HL-60 (cell line): ENCODE data around the gene VSNL1.

ENCODE experiments used
- DNase-seq, 2 experiments: peaks; one replicate each; pipeline ENCODE4 v3.0.0-alpha.2; 2010 to 2020; ENCODE audit warnings: low read depth in 1 of 2, low spot score in 1 of 2
- H3K27ac ChIP-seq: fragments of 250-450 bp; sonication (Bioruptor Pico); replicated peaks from 2 replicates; pipeline ENCODE4 v1.5.1; 2020; ENCODE audit warnings: mild to moderate bottlenecking, moderate library complexity
- H3K27me3 ChIP-seq: fragments of 250-450 bp; sonication (Bioruptor Pico); 2 replicates; pipeline ENCODE4 v1.5.1; 2021; ENCODE audit warnings: mild to moderate bottlenecking, moderate library complexity; ENCODE audit not compliant: insufficient read depth, poor library complexity, severe bottlenecking
- H3K4me3 ChIP-seq: replicated peaks from 2 replicates; pipeline ENCODE4 v1.5.1; 2011; ENCODE audit warnings: mild to moderate bottlenecking, control low read depth, low read length; ENCODE audit not compliant: insufficient read depth
- GABPA ChIP-seq: IDR thresholded peaks from 2 replicates; pipeline ENCODE4 v1.6.1; 2012; ENCODE audit warnings: low read depth
- POLR2AphosphoS5 ChIP-seq: IDR thresholded peaks from 2 replicates; pipeline ENCODE4 v1.6.1; 2012; ENCODE audit warnings: low read depth
- SPI1 ChIP-seq: IDR thresholded peaks from 2 replicates; pipeline ENCODE4 v1.6.1; 2012; ENCODE audit warnings: low read depth, mild to moderate bottlenecking, borderline replicate concordance
- TF ChIP-seq, protein P1 (sequence below): IDR thresholded peaks from one replicate; pipeline ENCODE4 v1.5.1; 2011; ENCODE audit warnings: low read length, control low read depth, inconsistent platforms; ENCODE audit not compliant: insufficient read depth
- TF ChIP-seq, protein P2 (sequence below): IDR thresholded peaks from 2 replicates; pipeline ENCODE4 v1.6.1; 2012; ENCODE audit warnings: low read depth; ENCODE audit not compliant: insufficient replicate concordance

Gene VSNL1

DNA sequence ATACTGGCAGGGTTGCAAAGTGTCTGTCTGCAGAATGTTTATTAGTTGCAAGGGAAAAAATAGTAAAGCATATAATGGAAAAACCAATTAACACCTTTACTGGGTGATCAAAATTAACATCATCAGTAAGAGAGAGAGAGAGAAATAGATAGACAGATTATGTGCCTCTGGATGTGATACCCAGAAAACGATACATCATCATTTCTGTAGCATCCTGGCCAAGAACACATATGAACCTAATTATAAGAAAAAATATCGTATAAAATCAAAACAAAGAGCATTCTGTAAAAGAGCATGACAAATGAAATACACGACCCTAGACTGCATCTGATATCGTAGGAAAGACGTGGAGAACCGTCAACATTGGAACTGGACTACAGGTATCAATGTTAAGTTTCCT is 148.5 kb downstream of the VSNL1 start:
- TF ChIP-seq, protein P1, sequence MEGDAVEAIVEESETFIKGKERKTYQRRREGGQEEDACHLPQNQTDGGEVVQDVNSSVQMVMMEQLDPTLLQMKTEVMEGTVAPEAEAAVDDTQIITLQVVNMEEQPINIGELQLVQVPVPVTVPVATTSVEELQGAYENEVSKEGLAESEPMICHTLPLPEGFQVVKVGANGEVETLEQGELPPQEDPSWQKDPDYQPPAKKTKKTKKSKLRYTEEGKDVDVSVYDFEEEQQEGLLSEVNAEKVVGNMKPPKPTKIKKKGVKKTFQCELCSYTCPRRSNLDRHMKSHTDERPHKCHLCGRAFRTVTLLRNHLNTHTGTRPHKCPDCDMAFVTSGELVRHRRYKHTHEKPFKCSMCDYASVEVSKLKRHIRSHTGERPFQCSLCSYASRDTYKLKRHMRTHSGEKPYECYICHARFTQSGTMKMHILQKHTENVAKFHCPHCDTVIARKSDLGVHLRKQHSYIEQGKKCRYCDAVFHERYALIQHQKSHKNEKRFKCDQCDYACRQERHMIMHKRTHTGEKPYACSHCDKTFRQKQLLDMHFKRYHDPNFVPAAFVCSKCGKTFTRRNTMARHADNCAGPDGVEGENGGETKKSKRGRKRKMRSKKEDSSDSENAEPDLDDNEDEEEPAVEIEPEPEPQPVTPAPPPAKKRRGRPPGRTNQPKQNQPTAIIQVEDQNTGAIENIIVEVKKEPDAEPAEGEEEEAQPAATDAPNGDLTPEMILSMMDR, result no peak
- no peak for TF ChIP-seq SPI1
- TF ChIP-seq, protein P2, sequence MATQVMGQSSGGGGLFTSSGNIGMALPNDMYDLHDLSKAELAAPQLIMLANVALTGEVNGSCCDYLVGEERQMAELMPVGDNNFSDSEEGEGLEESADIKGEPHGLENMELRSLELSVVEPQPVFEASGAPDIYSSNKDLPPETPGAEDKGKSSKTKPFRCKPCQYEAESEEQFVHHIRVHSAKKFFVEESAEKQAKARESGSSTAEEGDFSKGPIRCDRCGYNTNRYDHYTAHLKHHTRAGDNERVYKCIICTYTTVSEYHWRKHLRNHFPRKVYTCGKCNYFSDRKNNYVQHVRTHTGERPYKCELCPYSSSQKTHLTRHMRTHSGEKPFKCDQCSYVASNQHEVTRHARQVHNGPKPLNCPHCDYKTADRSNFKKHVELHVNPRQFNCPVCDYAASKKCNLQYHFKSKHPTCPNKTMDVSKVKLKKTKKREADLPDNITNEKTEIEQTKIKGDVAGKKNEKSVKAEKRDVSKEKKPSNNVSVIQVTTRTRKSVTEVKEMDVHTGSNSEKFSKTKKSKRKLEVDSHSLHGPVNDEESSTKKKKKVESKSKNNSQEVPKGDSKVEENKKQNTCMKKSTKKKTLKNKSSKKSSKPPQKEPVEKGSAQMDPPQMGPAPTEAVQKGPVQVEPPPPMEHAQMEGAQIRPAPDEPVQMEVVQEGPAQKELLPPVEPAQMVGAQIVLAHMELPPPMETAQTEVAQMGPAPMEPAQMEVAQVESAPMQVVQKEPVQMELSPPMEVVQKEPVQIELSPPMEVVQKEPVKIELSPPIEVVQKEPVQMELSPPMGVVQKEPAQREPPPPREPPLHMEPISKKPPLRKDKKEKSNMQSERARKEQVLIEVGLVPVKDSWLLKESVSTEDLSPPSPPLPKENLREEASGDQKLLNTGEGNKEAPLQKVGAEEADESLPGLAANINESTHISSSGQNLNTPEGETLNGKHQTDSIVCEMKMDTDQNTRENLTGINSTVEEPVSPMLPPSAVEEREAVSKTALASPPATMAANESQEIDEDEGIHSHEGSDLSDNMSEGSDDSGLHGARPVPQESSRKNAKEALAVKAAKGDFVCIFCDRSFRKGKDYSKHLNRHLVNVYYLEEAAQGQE, result no peak
- TF ChIP-seq POLR2AphosphoS5, result no peak
- TF ChIP-seq GABPA, result no peak
- no peak overlapping the region for H3K27ac ChIP-seq
- no peak overlapping the region for H3K4me3 ChIP-seq
- no peaks in the 10 kb centered on the region for H3K27me3 ChIP-seq
- DNase-seq, result no peak

DNA sequence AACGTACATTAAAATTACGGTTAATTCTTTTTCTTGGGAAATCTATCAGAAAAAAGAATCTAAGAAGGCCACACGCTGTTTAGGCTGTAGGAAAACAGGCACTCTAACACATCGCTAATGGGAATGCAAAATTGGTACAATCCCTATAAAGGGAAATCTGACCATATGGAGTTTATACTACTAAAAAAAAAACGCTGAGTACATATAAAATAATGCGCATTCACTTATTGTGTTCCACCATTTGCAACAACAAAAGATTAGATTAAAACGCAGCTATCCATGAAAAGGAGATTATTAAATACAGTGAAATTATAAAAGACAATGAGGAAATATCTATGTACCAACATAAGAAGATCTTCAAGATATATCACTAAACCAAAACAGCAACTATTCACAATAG is 150.3 kb downstream of the VSNL1 start:
- H3K27me3 ChIP-seq, result no peaks in the 10 kb centered on the region
- no peak for DNase-seq
- H3K27ac ChIP-seq, result no peak overlapping the region
- TF ChIP-seq GABPA (no peak), POLR2AphosphoS5 (no peak), SPI1 (no peak)
- TF ChIP-seq, protein P2, result no peak
- TF ChIP-seq, protein P1, result no peak
- H3K4me3 ChIP-seq, result no peak overlapping the region
